GM12892 (cell line): ENCODE measurements around the gene GOLM1.

Experiments used
- DNase-seq: peaks from one replicate; pipeline ENCODE4 v3.0.0; 2011; ENCODE audit not compliant: insufficient read length
- FAIRE-seq: peaks from 2 replicates; lab custom pipeline; 2011; peaks lifted over from hg19 to GRCh38; lab: Jason Lieb, UNC
- POLR2A ChIP-seq: IDR thresholded peaks from 2 replicates; pipeline ENCODE4 v1.6.1; 2011; ENCODE audit warnings: low read depth, low read length, control low read depth
- POLR2AphosphoS5 ChIP-seq: IDR thresholded peaks from 2 replicates; pipeline ENCODE4 v1.6.1; 2011; ENCODE audit warnings: low read depth, low read length, control low read depth
- TAF1 ChIP-seq: IDR thresholded peaks from 2 replicates; pipeline ENCODE4 v1.6.1; 2011; ENCODE audit warnings: low read depth, mild to moderate bottlenecking, control low read depth, low read length, borderline replicate concordance

The GOLM1 gene

GRCh38 chr9:86115886-86116285, 16.5 kb upstream of the GOLM1 start:
- FAIRE-seq: no peak
- no peak for TF ChIP-seq POLR2A
- TF ChIP-seq TAF1: no peak
- TF ChIP-seq POLR2AphosphoS5: no peak
- no peak for DNase-seq

- DNase-seq: no peak
- TF ChIP-seq POLR2A (no peak), TAF1 (no peak), POLR2AphosphoS5 (no peak)
- no peak for FAIRE-seq
Measured at GRCh38 chr9:86112057-86112456, 12.7 kb upstream of the GOLM1 start.

- FAIRE-seq: no peak
- no peak for DNase-seq
- TF ChIP-seq POLR2A (no peak), POLR2AphosphoS5 (no peak), TAF1 (no peak)
Measured at GRCh38 chr9:86102626-86103025, 3.3 kb upstream of the GOLM1 start.

- peak; percentile 84 for FAIRE-seq
- DNase-seq: no peak
- no peak for TF ChIP-seq POLR2AphosphoS5
- no peak for TF ChIP-seq POLR2A
- no peak for TF ChIP-seq TAF1
Measured at GRCh38 chr9:86099701-86100364, 475 bp upstream of the GOLM1 start.

DNA sequence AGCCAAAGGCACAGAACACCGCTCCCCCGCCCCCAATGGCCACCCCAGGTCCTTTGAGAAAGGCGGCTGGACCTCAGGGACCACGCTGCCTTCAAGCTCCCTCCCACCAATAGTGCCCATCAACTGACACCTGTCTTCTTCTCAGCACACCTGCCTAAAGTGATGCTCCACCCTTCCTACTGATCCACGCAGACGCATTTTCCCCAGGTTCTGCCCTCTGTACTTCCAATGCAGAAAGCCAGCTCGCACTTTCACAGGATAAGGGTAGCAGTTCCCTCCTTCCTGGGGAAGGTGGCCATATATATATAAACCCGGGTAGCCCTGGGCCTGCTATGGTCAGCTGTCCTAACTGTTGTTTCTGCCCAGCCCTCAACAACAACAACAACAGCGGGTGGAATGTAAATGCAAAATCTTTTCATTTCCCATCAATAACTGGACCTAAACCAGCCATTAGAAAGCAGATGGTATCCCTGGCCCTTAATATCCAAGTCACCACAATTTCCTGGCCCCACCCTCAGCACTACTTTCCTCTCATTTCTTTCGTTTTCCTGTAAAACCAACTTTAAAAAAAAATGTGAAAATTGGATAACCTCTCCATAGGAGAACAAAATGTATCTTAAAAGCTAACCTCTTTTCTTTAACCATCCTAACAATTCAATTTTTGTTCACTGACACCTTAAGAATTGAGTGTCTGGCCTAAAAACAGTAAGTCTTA, 1.7 kb downstream of the GOLM1 start:
- FAIRE-seq: no peak
- no peak for DNase-seq

GRCh38 chr9:86096386-86096785, 3.0 kb downstream of the GOLM1 start:
- DNase-seq (no peak), FAIRE-seq (peak; percentile 71)

More for the DNA sequence above, 1.7 kb downstream of the GOLM1 start:
- TF ChIP-seq TAF1 (no peak), POLR2A (no peak), POLR2AphosphoS5 (no peak)

GRCh38 chr9:86093788-86094555, 5.4 kb downstream of the GOLM1 start:
- FAIRE-seq (no peak), DNase-seq (no peak)
- no peak for TF ChIP-seq POLR2A
- TF ChIP-seq POLR2AphosphoS5: no peak

More at GRCh38 chr9:86096386-86096785, 3.0 kb downstream of the GOLM1 start:
- TF ChIP-seq TAF1: no peak
- TF ChIP-seq POLR2AphosphoS5: no peak
- no peak for TF ChIP-seq POLR2A

GRCh38 chr9:86091477-86091876, 7.9 kb downstream of the GOLM1 start:
- DNase-seq (no peak), FAIRE-seq (no peak)
- no peak for TF ChIP-seq TAF1
- no peak for TF ChIP-seq POLR2A
- TF ChIP-seq POLR2AphosphoS5: no peak

- DNase-seq (no peak), FAIRE-seq (no peak)
- no peak for TF ChIP-seq POLR2A
- TF ChIP-seq TAF1: no peak
- no peak for TF ChIP-seq POLR2AphosphoS5
Measured at GRCh38 chr9:86082870-86083269, 16.5 kb downstream of the GOLM1 start.

GRCh38 chr9:86079865-86080469, 19.4 kb downstream of the GOLM1 start:
- DNase-seq: no peak
- FAIRE-seq: no peak
- no peak for TF ChIP-seq TAF1
- no peak for TF ChIP-seq POLR2A
- TF ChIP-seq POLR2AphosphoS5: no peak

GRCh38 chr9:86079421-86079831, 19.9 kb downstream of the GOLM1 start:
- FAIRE-seq (no peak), DNase-seq (no peak)
- TF ChIP-seq POLR2AphosphoS5 (no peak), POLR2A (no peak), TAF1 (no peak)

DNA sequence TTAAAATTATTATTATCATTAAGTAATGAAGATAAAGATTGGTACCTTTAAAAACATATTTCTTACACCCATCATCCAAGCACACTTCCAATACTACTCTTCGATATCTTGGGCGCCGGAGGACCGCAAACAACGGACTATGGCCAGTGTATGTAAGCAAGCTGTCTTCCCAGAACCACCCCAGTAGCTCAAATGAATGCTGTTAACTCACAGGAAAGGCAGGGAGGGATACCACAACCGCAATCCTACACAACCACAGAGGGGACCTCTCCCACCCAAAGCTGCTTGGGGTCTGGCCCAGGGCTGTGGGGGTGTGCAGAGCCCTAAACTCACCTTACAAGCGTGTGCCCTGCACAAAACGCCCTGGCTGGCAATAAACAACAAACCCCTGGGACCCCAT, 20.6 kb downstream of the GOLM1 start:
- DNase-seq (no peak), FAIRE-seq (no peak)
- TF ChIP-seq POLR2A (no peak), POLR2AphosphoS5 (no peak), TAF1 (no peak)
